Measurements from ENCODE around the gene UBE2L5. TPM values are rescaled to one million over a fixed set of nuclear protein-coding genes. Genes with fewer than 3 reads are reported as not detected.

The UBE2L5 gene
- total RNA-seq, 2 experiments from 2014 or later: 0.22 to 1.8 TPM

GRCh38 chr13:30465343-30465592 lies 43.0 kb downstream of the UBE2L5 start:
- H3K4me1 ChIP-seq (ENCODE audit: insufficient read depth, low read length, poor library complexity, severe bottlenecking): peaks cover 44% of the 10 kb centered on the region
- BruUV-seq (replicated peaks): no TSS peak

GRCh38 chr13:30465593-30466357 lies 43.5 kb downstream of the UBE2L5 start, which contains the start of gene HMGB1:
HMGB1 (minus strand) TSS chr13:30465936; CDS start chr13:30463680, 2,256 bp downstream.
- Histone ChIP-seq H3K9me3 (ENCODE audit: low read length) (no peaks in the 10 kb centered on the region), H3K4me3 (ENCODE audit: low read depth, low read length, poor library complexity, severe bottlenecking) (peak within 1 kb of the TSS; percentile 99), H3K36me3 (ENCODE audit: insufficient read depth, low read length) (peaks cover 38% of the 10 kb centered on the region), H3K79me2 (ENCODE audit: insufficient read depth, low read depth, low read length) (peaks cover 54% of the 10 kb centered on the region), H2AFZ (ENCODE audit: low read length) (peak within 1 kb of the TSS; percentile 77; the same call in 1 of the 2 replicates), H3K4me1 (ENCODE audit: insufficient read depth, low read length, poor library complexity, severe bottlenecking) (peaks cover 44% of the 10 kb centered on the region), H3K27ac (ENCODE audit: low read depth, low read length, poor library complexity, severe bottlenecking) (peak within 1 kb of the TSS; percentile 93), H3K4me2 (ENCODE audit: low read length) (peak within 1 kb of the TSS; percentile 92), H4K20me1 (ENCODE audit: insufficient read depth, low read length) (peaks cover 18% of the 10 kb centered on the region), H3K9me2 (ENCODE audit: insufficient read depth, low read length) (no peaks in the 10 kb centered on the region)
- BruUV-seq (replicated peaks): no TSS peak
- ChIA-PET POLR2A (interaction anchor here (0.6 to 2.5 kb wide), 27 partner anchors 9 to 157 kb away, joined by 3 to 12 read pairs (median 4); partner anchors contain the start of gene USPL1), CTCF (ENCODE audit: unreplicated experiment) (interaction anchor here (0.5 kb wide), 1 partner anchor 333 kb away, joined by 3 read pairs; no protein-coding TSS in a partner anchor)
- no peak for TF ChIP-seq CTCF (conservative IDR thresholded peaks at IDR 0.05; ENCODE audit: low read length)
- TF ChIP-seq EZH2phosphoT487 (IDR thresholded peaks at IDR 0.05; ENCODE audit: borderline replicate concordance, low read depth, low read length): no peak
- intact Hi-C loops (cut with micrococcal nuclease; ENCODE audit: unreplicated experiment): loop anchor here (1.0 to 10.0 kb wide), 7 partner anchors 21 to 339 kb away; partner anchors contain the start of gene KATNAL1
- peak; percentile 100 for DNase-seq (ENCODE audit: low spot score)

More at GRCh38 chr13:30465343-30465592, 43.0 kb downstream of the UBE2L5 start:
- Histone ChIP-seq H3K79me2 (ENCODE audit: insufficient read depth, low read depth, low read length) (peaks cover 54% of the 10 kb centered on the region), H3K9me3 (ENCODE audit: low read length) (no peaks in the 10 kb centered on the region), H3K4me3 (ENCODE audit: low read depth, low read length, poor library complexity, severe bottlenecking) (peak overlapping the region; percentile 99), H4K20me1 (ENCODE audit: insufficient read depth, low read length) (peaks cover 18% of the 10 kb centered on the region), H3K36me3 (ENCODE audit: insufficient read depth, low read length) (peaks cover 38% of the 10 kb centered on the region), H3K4me2 (ENCODE audit: low read length) (peak overlapping the region; percentile 72; the same call in 1 of the 2 replicates), H3K27ac (ENCODE audit: low read depth, low read length, poor library complexity, severe bottlenecking) (peak overlapping the region; percentile 93), H3K9me2 (ENCODE audit: insufficient read depth, low read length) (no peaks in the 10 kb centered on the region), H2AFZ (ENCODE audit: low read length) (no peak overlapping the region)
- POLR2A ChIA-PET: interaction anchor here (0.7 to 2.5 kb wide), 19 partner anchors 10 to 156 kb away, joined by 3 to 12 read pairs (median 4); no protein-coding TSS in a partner anchor
- DNase-seq (ENCODE audit: low spot score): no peak
- TF ChIP-seq CTCF (conservative IDR thresholded peaks at IDR 0.05; ENCODE audit: low read length) (no peak), EZH2phosphoT487 (IDR thresholded peaks at IDR 0.05; ENCODE audit: borderline replicate concordance, low read depth, low read length) (no peak)
- CTCF ChIA-PET (ENCODE audit: unreplicated experiment): no interaction called here
- intact Hi-C loops (cut with micrococcal nuclease; ENCODE audit: unreplicated experiment): loop anchor here (5.0 to 10.0 kb wide), 4 partner anchors 107 to 340 kb away; partner anchors contain the start of gene KATNAL1

Data from OCI-LY7 (cell line).